ENCODE results near the gene HEPN1. TPM values are rescaled to one million over a fixed set of nuclear protein-coding genes. Genes with fewer than 3 reads are reported as not detected.

Gene HEPN1
- polyA plus RNA-seq, 3 donors from 2014 or later = not detected

- H3K36me3 Mint-ChIP-seq = no peaks in the 10 kb centered on the region
- no peak overlapping the region for H3K4me3 Mint-ChIP-seq
- H3K27me3 Mint-ChIP-seq (ENCODE audit: low read depth in 3 of 3) = peaks cover 0 to 4% (median 3%) of the 10 kb centered on the region in 3 donors
- no peak for DNase-seq
- H3K27ac Mint-ChIP-seq = no peak overlapping the region
- no peaks in the 10 kb centered on the region for H3K4me1 Mint-ChIP-seq
- peaks cover 0 to under 1% (median 0%) of the 10 kb centered on the region in 6 donors for H3K9me3 Mint-ChIP-seq
Observed at GRCh38 chr11:124930799-124931198, 11.7 kb downstream of the HEPN1 start.

- H3K36me3 Mint-ChIP-seq = no peaks in the 10 kb centered on the region
- DNase-seq = no peak
- H3K4me3 Mint-ChIP-seq = no peak overlapping the region
- no peak overlapping the region for H3K27ac Mint-ChIP-seq
- H3K4me1 Mint-ChIP-seq = no peaks in the 10 kb centered on the region
- peaks cover 0 to 2% (median 0%) of the 10 kb centered on the region in 6 donors for H3K9me3 Mint-ChIP-seq
- H3K27me3 Mint-ChIP-seq (ENCODE audit: low read depth in 3 of 3) = peaks cover 2 to 8% (median 2%) of the 10 kb centered on the region in 3 donors
Observed at GRCh38 chr11:124934862-124935547, 16.0 kb downstream of the HEPN1 start.

- Mint-ChIP-seq H3K36me3 (no peaks in the 10 kb centered on the region), H3K9me3 (peaks cover 0 to 2% (median 0%) of the 10 kb centered on the region in 6 donors), H3K27ac (no peak within 1 kb of the TSS), H3K4me3 (no peak within 1 kb of the TSS), H3K4me1 (no peaks in the 10 kb centered on the region), H3K27me3 (ENCODE audit: low read depth in 3 of 3) (peaks cover 2 to 8% (median 2%) of the 10 kb centered on the region in 3 donors)
- no peak for DNase-seq
Observed at GRCh38 chr11:124935548-124936514, 16.8 kb downstream of the HEPN1 start, which contains the start of gene HEPACAM. HEPACAM (minus strand) TSS chr11:124936047; CDS start chr11:124936006, 41 bp downstream.

- Mint-ChIP-seq H3K27me3 (ENCODE audit: low read depth in 3 of 3) (peaks cover 2 to 8% (median 2%) of the 10 kb centered on the region in 3 donors), H3K4me1 (no peaks in the 10 kb centered on the region), H3K9me3 (peaks cover 0 to 2% (median 0%) of the 10 kb centered on the region in 6 donors), H3K27ac (no peak overlapping the region), H3K4me3 (no peak overlapping the region), H3K36me3 (no peaks in the 10 kb centered on the region)
- no peak for DNase-seq
Observed at GRCh38 chr11:124937336-124937935, 18.4 kb downstream of the HEPN1 start.

GRCh38 chr11:124938206-124938765, 19.2 kb downstream of the HEPN1 start:
- no peak overlapping the region for H3K27ac Mint-ChIP-seq
- H3K4me1 Mint-ChIP-seq = peaks cover 0 to under 1% of the 10 kb centered on the region in 2 donors
- H3K36me3 Mint-ChIP-seq = no peaks in the 10 kb centered on the region
- peaks cover 2 to 8% (median 4%) of the 10 kb centered on the region in 3 donors for H3K27me3 Mint-ChIP-seq (ENCODE audit: low read depth in 3 of 3)
- H3K9me3 Mint-ChIP-seq = peaks cover 0 to 2% (median 0%) of the 10 kb centered on the region in 6 donors
- H3K4me3 Mint-ChIP-seq = no peak overlapping the region
- DNase-seq = no peak

GRCh38 chr11:124938970-124939369, 19.9 kb downstream of the HEPN1 start:
- H3K4me3 Mint-ChIP-seq = no peak overlapping the region
- peaks cover 5 to 7% of the 10 kb centered on the region in 2 donors for H3K4me1 Mint-ChIP-seq
- H3K36me3 Mint-ChIP-seq = no peaks in the 10 kb centered on the region
- peaks cover 0 to 2% (median 0%) of the 10 kb centered on the region in 6 donors for H3K9me3 Mint-ChIP-seq
- peaks cover 2 to 8% (median 7%) of the 10 kb centered on the region in 3 donors for H3K27me3 Mint-ChIP-seq (ENCODE audit: low read depth in 3 of 3)
- DNase-seq = no peak
- H3K27ac Mint-ChIP-seq = no peak overlapping the region

GRCh38 chr11:124941703-124942102, 22.7 kb downstream of the HEPN1 start:
- Mint-ChIP-seq H3K9me3 (no peaks in the 10 kb centered on the region), H3K27me3 (ENCODE audit: low read depth in 3 of 3) (peaks cover under 1 to 11% (median 5%) of the 10 kb centered on the region in 3 donors), H3K4me1 (peaks cover 6 to 7% of the 10 kb centered on the region in 2 donors), H3K36me3 (peaks cover 0 to 3% (median 0%) of the 10 kb centered on the region in 3 donors), H3K27ac (no peak overlapping the region), H3K4me3 (no peak overlapping the region)
- no peak for DNase-seq

- Mint-ChIP-seq H3K36me3 (peaks cover 0 to 3% (median 0%) of the 10 kb centered on the region in 3 donors), H3K4me1 (peaks cover 6 to 7% of the 10 kb centered on the region in 2 donors), H3K27me3 (ENCODE audit: low read depth in 3 of 3) (peaks cover 0 to 11% (median 5%) of the 10 kb centered on the region in 3 donors), H3K4me3 (no peak overlapping the region), H3K27ac (no peak overlapping the region), H3K9me3 (peaks cover 0 to 2% (median 0%) of the 10 kb centered on the region in 6 donors)
- no peak for DNase-seq
Observed at GRCh38 chr11:124942466-124943253, 23.6 kb downstream of the HEPN1 start.

GRCh38 chr11:124943254-124943616, 24.2 kb downstream of the HEPN1 start:
- H3K27ac Mint-ChIP-seq = peak overlapping the region in 1 of 6 donors; percentile 55
- peaks cover 2 to 6% (median 3%) of the 10 kb centered on the region in 3 donors for H3K36me3 Mint-ChIP-seq
- peaks cover under 1 to 7% (median 2%) of the 10 kb centered on the region in 6 donors for H3K9me3 Mint-ChIP-seq
- H3K4me3 Mint-ChIP-seq = no peak overlapping the region
- DNase-seq = no peak
- peaks cover 0 to 8% (median 5%) of the 10 kb centered on the region in 3 donors for H3K27me3 Mint-ChIP-seq (ENCODE audit: low read depth in 3 of 3)
- peaks cover 6 to 9% of the 10 kb centered on the region in 2 donors for H3K4me1 Mint-ChIP-seq

- peaks cover 2 to 12% (median 7%) of the 10 kb centered on the region in 6 donors for H3K9me3 Mint-ChIP-seq
- peaks cover 0 to 5% (median 3%) of the 10 kb centered on the region in 3 donors for H3K27me3 Mint-ChIP-seq (ENCODE audit: low read depth in 3 of 3)
- H3K4me3 Mint-ChIP-seq = no peak overlapping the region
- peaks cover 9 to 12% of the 10 kb centered on the region in 2 donors for H3K4me1 Mint-ChIP-seq
- peak overlapping the region in 5 of 6 donors; percentile 4 to 91 (median 76) for H3K27ac Mint-ChIP-seq
- DNase-seq = no peak
- peaks cover 6 to 7% (median 7%) of the 10 kb centered on the region in 3 donors for H3K36me3 Mint-ChIP-seq
Observed at GRCh38 chr11:124943741-124944140, 24.7 kb downstream of the HEPN1 start.

GRCh38 chr11:124944565-124944964, 25.5 kb downstream of the HEPN1 start:
- peaks cover 7 to 8% (median 7%) of the 10 kb centered on the region in 3 donors for H3K36me3 Mint-ChIP-seq
- peaks cover 2 to 13% (median 7%) of the 10 kb centered on the region in 6 donors for H3K9me3 Mint-ChIP-seq
- H3K4me1 Mint-ChIP-seq = peaks cover 12 to 17% of the 10 kb centered on the region in 2 donors
- H3K27ac Mint-ChIP-seq = no peak overlapping the region
- H3K4me3 Mint-ChIP-seq = no peak overlapping the region
- DNase-seq = no peak
- H3K27me3 Mint-ChIP-seq (ENCODE audit: low read depth in 3 of 3) = peaks cover 0 to 5% (median 3%) of the 10 kb centered on the region in 3 donors

GRCh38 chr11:124945826-124946225, 26.8 kb downstream of the HEPN1 start:
- Mint-ChIP-seq H3K4me3 (no peak overlapping the region), H3K9me3 (peaks cover 2 to 13% (median 8%) of the 10 kb centered on the region in 6 donors), H3K36me3 (peaks cover 7 to 8% (median 7%) of the 10 kb centered on the region in 3 donors), H3K27ac (no peak overlapping the region), H3K27me3 (ENCODE audit: low read depth in 3 of 3) (peaks cover 0 to 5% (median 3%) of the 10 kb centered on the region in 3 donors), H3K4me1 (peaks cover 12 to 18% of the 10 kb centered on the region in 2 donors)
- no peak for DNase-seq
